SK-N-SH (cell line): ENCODE results near the gene AKR1C2. TPM values are rescaled to one million over a fixed set of nuclear protein-coding genes. Genes with fewer than 3 reads are reported as not detected.
"Not testable (repeated sequence)": the region's sequence is repeated elsewhere in the genome, so short reads cannot be mapped to it uniquely, and the experiment has no call there.

Experiments
- CTCF ChIA-PET: fragments of 300-600, 350-600 bp; formaldehyde crosslinking; extraction: SDS; loops from one replicate; lab custom pipeline; 2021; lab: Yijun Ruan, JAX
- POLR2A ChIA-PET: fragments of 350-600 bp; sonication (Branson Sonifier 250); formaldehyde crosslinking; extraction: SDS; loops from one replicate; lab custom pipeline; 2020; ENCODE audit warnings: antibody characterized with exemption, inconsistent platforms; lab: Yijun Ruan, JAX
- DNase-seq: peaks from one replicate; pipeline ENCODE4 v3.0.0; 2012
- H2AFZ ChIP-seq: fragments of 200-600 bp; sonication (generic); 2 replicates; pipeline ENCODE4 v1.8.1; 2016; ENCODE audit warnings: antibody characterized with exemption, mild to moderate bottlenecking, low read depth
- H3F3A ChIP-seq: fragments of 200-600 bp; sonication (generic); replicated peaks from 2 replicates; pipeline ENCODE3; 2016; ENCODE audit warnings: antibody characterized with exemption, mild to moderate bottlenecking; ENCODE audit not compliant: insufficient read depth
- H3K27ac ChIP-seq, 2 experiments: fragments of 200-500 bp in 1 of 2; fragments of 200-600 bp in 1 of 2; sonication (Bioruptor generic) in 1 of 2; sonication (generic), shearing (Covaris generic) in 1 of 2; 2 replicates each; pipeline versions ENCODE4 v1.5.1 to v1.6.1; 2014 to 2016; ENCODE audit warnings: low read depth in 2 of 2, inconsistent platforms in 1 of 2, low read length in 1 of 2, mild to moderate bottlenecking in 1 of 2, mixed read lengths in 1 of 2
- H3K27me3 ChIP-seq: fragments of 200-600 bp; sonication (generic), shearing (Covaris generic); 2 replicates; pipeline ENCODE4 v1.6.1; 2016; ENCODE audit warnings: mixed run types; ENCODE audit not compliant: insufficient read depth
- H3K36me3 ChIP-seq, 2 experiments: fragments of 200-500 bp in 1 of 2; fragments of 200-600 bp in 1 of 2; sonication (Bioruptor generic) in 1 of 2; sonication (generic) in 1 of 2; replicated peaks in 1 of 2; 2 replicates each; pipeline versions ENCODE3 to v1.5.1; 2014 to 2016; ENCODE audit warnings: low read length in 1 of 2, mild to moderate bottlenecking in 1 of 2; ENCODE audit not compliant: insufficient read depth in 2 of 2, control insufficient read depth in 1 of 2
- H3K4me1 ChIP-seq, 2 experiments: fragments of 200-500 bp in 1 of 2; fragments of 200-600 bp in 1 of 2; sonication (Bioruptor generic) in 1 of 2; sonication (generic), shearing (Covaris generic) in 1 of 2; 2 replicates each; pipeline versions ENCODE4 v1.5.1 to v1.6.1; 2014 to 2016; ENCODE audit warnings: low read depth in 1 of 2, low read length in 1 of 2, mixed run types in 1 of 2; ENCODE audit not compliant: insufficient read depth in 2 of 2, control insufficient read depth in 1 of 2
- H3K4me2 ChIP-seq: fragments of 200-600 bp; sonication (generic), shearing (Covaris generic); 2 replicates; pipeline ENCODE4 v1.6.1; 2017; ENCODE audit warnings: mixed run types
- H3K4me3 ChIP-seq, 2 experiments: fragments of 200-500 bp in 1 of 2; fragments of 200-600 bp in 1 of 2; sonication (Bioruptor generic) in 1 of 2; sonication (generic), shearing (Covaris generic) in 1 of 2; 2 replicates each; pipeline versions ENCODE4 v1.5.1 to v1.8.1; 2014 to 2016; ENCODE audit warnings: low read depth in 2 of 2, inconsistent platforms in 1 of 2, low read length in 1 of 2, mild to moderate bottlenecking in 1 of 2, mixed read lengths in 1 of 2, moderate library complexity in 1 of 2
- H3K79me2 ChIP-seq: fragments of 200-600 bp; sonication (generic); 2 replicates; pipeline ENCODE4 v1.8.1; 2017; ENCODE audit warnings: mild to moderate bottlenecking; ENCODE audit not compliant: insufficient read depth
- H3K9ac ChIP-seq: fragments of 200-600 bp; sonication (generic); 2 replicates; pipeline ENCODE4 v1.6.1; 2017; ENCODE audit warnings: mixed run types
- H3K9me2 ChIP-seq: fragments of 200-600 bp; sonication (generic); 2 replicates; pipeline ENCODE4 v1.6.1; 2017; ENCODE audit warnings: mixed run types
- H3K9me3 ChIP-seq: fragments of 200-600 bp; sonication (generic); 2 replicates; pipeline ENCODE4 v1.6.1; 2017; ENCODE audit warnings: mixed run types, mild to moderate bottlenecking, moderate library complexity
- H4K20me1 ChIP-seq: fragments of 200-600 bp; sonication (generic); 2 replicates; pipeline ENCODE4 v1.6.1; 2017; ENCODE audit warnings: mild to moderate bottlenecking, mixed run types; ENCODE audit not compliant: insufficient read depth
- WGBS: methylation state at CpG from one replicate; pipeline ENCODE4 v1.1.6; 2017; ENCODE audit warnings: low lambda C conversion rate; 5-methylcytosine and 5-hydroxymethylcytosine counted together
- polyA plus RNA-seq, 3 experiments: library from polyadenylated mRNA; depleted of rRNA; stranded (reverse); fragments of >200 nt; gene quantifications; 2 replicates each; pipeline ENCODE4 v1.2.3, GENCODE V29; 2012

Gene AKR1C2
- polyA plus RNA-seq, 1 of the 3 experiments (the other 2 are of a cell fraction) = not detected

DNA sequence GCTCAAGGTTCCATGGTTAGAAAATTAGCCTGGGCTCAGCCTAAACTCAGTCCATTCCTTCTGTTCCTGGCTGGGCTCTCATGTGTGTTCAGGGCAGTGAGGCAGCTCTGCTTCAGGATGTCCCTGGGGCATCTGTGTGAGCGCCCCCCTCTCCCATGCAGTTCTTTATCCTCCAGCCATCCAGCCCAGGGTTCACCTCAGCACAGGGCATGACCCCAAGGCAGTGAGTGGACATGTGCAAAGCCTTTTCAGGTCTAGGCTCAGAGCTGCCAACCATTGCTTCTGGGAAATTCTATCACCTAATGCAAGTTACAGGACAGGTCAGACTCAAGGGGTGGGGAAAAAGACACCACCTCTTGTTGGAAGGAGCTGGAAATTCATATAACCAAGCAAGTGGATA is 30.4 kb downstream of the AKR1C2 start:
- H3K4me2 ChIP-seq, H3K27ac ChIP-seq, H3K4me3 ChIP-seq, H3K27me3 ChIP-seq, CTCF ChIA-PET, H3F3A ChIP-seq, H3K9me2 ChIP-seq, H3K36me3 ChIP-seq, H3K9ac ChIP-seq, H3K9me3 ChIP-seq, H2AFZ ChIP-seq, POLR2A ChIA-PET, H3K79me2 ChIP-seq, H3K4me1 ChIP-seq, DNase-seq, H4K20me1 ChIP-seq: not testable (repeated sequence)
- no CpG with 5 or more reads among the region's 1 CpG for WGBS

DNA sequence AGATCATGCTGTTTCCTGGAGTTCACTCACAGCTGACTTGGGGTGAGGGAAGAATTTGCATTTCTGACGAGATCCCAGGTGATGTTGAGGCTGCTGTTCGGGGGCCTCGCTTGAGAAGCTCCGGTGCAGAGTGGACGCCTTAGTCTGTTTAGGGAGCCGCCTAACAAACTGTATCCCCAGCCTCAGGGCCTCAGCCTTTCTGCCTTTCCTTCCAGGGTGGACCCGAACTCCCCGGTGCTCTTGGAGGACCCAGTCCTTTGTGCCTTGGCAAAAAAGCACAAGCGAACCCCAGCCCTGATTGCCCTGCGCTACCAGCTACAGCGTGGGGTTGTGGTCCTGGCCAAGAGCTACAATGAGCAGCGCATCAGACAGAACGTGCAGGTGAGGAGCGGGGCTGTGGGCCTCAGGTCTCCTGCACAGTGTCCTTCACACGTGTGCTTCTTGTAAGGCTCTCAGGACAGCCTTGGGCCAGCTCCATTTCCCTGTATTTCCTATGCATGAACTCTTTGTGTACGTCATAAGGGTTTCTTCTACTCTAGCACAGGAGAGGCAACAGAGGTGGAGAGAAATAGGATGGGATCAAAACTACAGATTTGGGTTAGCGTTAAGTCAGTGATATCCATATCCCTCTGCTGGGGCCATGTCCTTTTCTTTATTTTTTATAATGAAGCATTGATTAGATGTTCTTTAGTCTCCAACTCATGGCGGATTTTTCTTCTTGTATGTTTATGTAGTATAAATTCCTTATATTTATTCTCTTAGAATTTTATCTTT is 31.1 kb downstream of the AKR1C2 start:
- DNase-seq, POLR2A ChIA-PET: not testable (repeated sequence)

DNA sequence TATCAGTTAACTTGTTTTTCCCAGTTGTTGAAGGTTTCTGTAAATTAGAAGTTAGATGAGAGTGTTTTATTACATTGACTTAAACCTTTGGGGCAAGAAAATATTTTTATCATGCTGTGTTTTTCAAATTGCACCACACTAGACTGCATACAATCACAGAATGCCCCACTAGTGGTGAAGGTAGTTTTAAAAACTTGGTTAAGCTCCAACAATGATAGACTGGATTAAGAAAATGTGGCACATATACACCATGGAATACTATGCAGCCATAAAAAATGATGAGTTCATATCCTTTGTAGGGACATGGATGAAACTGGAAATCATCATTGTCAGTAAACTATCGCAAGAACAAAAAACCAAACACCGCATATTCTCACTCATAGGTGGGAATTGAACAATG is 33.3 kb downstream of the AKR1C2 start:
- H3K4me2 ChIP-seq, POLR2A ChIA-PET, H3K79me2 ChIP-seq, H3K9me2 ChIP-seq, H4K20me1 ChIP-seq, CTCF ChIA-PET, H3K4me1 ChIP-seq, H2AFZ ChIP-seq, H3K27ac ChIP-seq, H3K9me3 ChIP-seq, H3K36me3 ChIP-seq, H3K4me3 ChIP-seq, H3F3A ChIP-seq, H3K27me3 ChIP-seq, DNase-seq, H3K9ac ChIP-seq: not testable (repeated sequence)
- WGBS = 89% methylated on average over 2 of the region's 2 CpGs

More for the DNA sequence above, 31.1 kb downstream of the AKR1C2 start:
- H2AFZ ChIP-seq, CTCF ChIA-PET, H3K9ac ChIP-seq, H3K4me3 ChIP-seq, H3K4me2 ChIP-seq, H3K36me3 ChIP-seq, H3K9me2 ChIP-seq, H3K9me3 ChIP-seq, H3K27ac ChIP-seq, H4K20me1 ChIP-seq, H3F3A ChIP-seq, H3K4me1 ChIP-seq, H3K27me3 ChIP-seq, H3K79me2 ChIP-seq: not testable (repeated sequence)
- WGBS = 79% methylated on average over 5 of the region's 18 CpGs

DNA sequence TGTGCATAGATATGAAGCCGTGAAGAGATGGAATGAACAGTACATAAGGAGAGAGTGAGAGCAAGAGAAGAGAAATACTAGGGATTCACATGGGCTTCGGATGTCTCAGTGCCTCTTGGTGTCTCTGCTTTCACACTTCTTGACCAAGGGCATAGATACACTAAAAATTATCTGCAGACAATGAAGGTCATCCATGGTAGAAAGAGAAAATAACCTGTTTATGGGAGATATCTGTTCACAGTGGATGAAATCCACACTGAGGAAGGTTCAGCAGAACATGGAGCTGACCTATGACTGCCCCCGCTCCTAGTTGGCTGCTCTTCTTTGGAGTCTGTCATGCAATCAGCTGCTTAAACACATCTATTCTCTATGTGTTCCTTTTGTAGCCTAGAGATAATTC is 34.4 kb downstream of the AKR1C2 start:
- DNase-seq, H3K4me2 ChIP-seq, H3K79me2 ChIP-seq, H3K36me3 ChIP-seq, H3K9ac ChIP-seq, H3F3A ChIP-seq, H3K9me3 ChIP-seq, H3K27ac ChIP-seq, H3K4me3 ChIP-seq, H3K9me2 ChIP-seq, H2AFZ ChIP-seq, H3K27me3 ChIP-seq, POLR2A ChIA-PET, CTCF ChIA-PET, H4K20me1 ChIP-seq, H3K4me1 ChIP-seq: not testable (repeated sequence)
- 60% methylated on average over 3 of the region's 3 CpGs for WGBS

DNA sequence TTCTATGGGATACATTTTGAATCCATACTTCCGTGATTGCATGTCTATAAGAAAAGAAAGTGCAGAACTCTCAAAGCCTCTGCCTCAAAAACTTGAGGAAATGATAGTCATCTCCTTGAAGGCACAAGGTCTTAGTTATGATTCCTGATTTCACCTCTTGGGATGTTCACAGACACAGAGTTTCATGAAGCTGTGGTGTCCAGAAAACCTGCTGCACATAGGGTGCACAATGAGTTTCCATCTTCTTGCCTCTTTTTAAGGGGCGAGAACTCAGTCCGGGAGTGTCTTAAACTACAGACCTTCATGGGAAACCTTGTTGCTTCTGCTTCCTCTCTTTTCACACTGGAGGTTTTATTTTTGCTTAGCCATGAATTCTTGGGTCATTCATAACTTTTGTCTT is 36.5 kb downstream of the AKR1C2 start:
- DNase-seq, H3K79me2 ChIP-seq, H3K27ac ChIP-seq, H4K20me1 ChIP-seq, H3K9me2 ChIP-seq, H2AFZ ChIP-seq, H3K4me3 ChIP-seq, H3K27me3 ChIP-seq, POLR2A ChIA-PET, H3F3A ChIP-seq, H3K4me1 ChIP-seq, CTCF ChIA-PET, H3K9me3 ChIP-seq, H3K4me2 ChIP-seq, H3K9ac ChIP-seq, H3K36me3 ChIP-seq: not testable (repeated sequence)
- 56% methylated on average over 3 of the region's 3 CpGs for WGBS

DNA sequence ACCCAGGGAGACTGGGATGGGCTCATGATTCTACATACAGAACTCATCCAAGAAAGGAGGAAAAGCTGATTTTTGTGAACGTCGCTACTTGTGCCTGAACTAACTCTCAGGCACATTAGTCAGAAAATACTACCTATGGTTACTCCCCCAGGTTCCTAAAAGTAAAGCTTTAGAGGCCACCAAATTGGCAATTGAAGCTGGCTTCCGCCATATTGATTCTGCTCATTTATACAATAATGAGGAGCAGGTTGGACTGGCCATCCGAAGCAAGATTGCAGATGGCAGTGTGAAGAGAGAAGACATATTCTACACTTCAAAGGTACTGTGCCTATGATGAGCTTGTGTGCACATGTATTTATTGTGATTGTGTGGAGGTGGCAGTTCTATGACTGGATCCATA is 37.9 kb downstream of the AKR1C2 start:
- H3K36me3 ChIP-seq, POLR2A ChIA-PET, H4K20me1 ChIP-seq, H3K79me2 ChIP-seq, H2AFZ ChIP-seq, H3K9me3 ChIP-seq, H3F3A ChIP-seq, H3K9me2 ChIP-seq, H3K4me2 ChIP-seq, CTCF ChIA-PET, H3K27me3 ChIP-seq, H3K27ac ChIP-seq, H3K4me3 ChIP-seq, H3K9ac ChIP-seq, DNase-seq, H3K4me1 ChIP-seq: not testable (repeated sequence)
- 58% methylated on average over 4 of the region's 4 CpGs for WGBS
